GM18517 (cell line): Measurements from ENCODE around the gene KBTBD6.
"Not testable (repeated sequence)": the region's sequence is repeated elsewhere in the genome, so short reads cannot be mapped to it uniquely, and the experiment has no call there.

ENCODE experiments used
- ATAC-seq: cut with Tn5 transposase; IDR thresholded peaks from one replicate; pipeline ENCODE4 v1.9.1; 2021; ENCODE audit warnings: mild to moderate bottlenecking, moderate library complexity; ENCODE audit not compliant: unreplicated experiment

Gene KBTBD6

GRCh38 chr13:41136396-41137031 lies 3.9 kb upstream of the KBTBD6 start:
- ATAC-seq, result no peak

- ATAC-seq, result no peak
These were observed 1.3 kb upstream of the KBTBD6 start for GRCh38 chr13:41133951-41134350.

- ATAC-seq, result peak; percentile 5
These were observed 716 bp downstream of the KBTBD6 start for GRCh38 chr13:41131660-41132511.

- not testable (repeated sequence) for ATAC-seq
These were observed 1.4 kb downstream of the KBTBD6 start for GRCh38 chr13:41131189-41131588.

GRCh38 chr13:41130356-41130755 lies 2.2 kb downstream of the KBTBD6 start:
- no peak for ATAC-seq

- no peak for ATAC-seq
These were observed 4.9 kb downstream of the KBTBD6 start for GRCh38 chr13:41127701-41128100.

GRCh38 chr13:41122838-41123237 lies 9.8 kb downstream of the KBTBD6 start:
- ATAC-seq, result no peak

GRCh38 chr13:41117869-41118268 lies 14.7 kb downstream of the KBTBD6 start:
- no peak for ATAC-seq

GRCh38 chr13:41111454-41111853 lies 21.1 kb downstream of the KBTBD6 start:
- ATAC-seq, result no peak

GRCh38 chr13:41107584-41108014 lies 25.0 kb downstream of the KBTBD6 start:
- ATAC-seq, result no peak

GRCh38 chr13:41107104-41107571 lies 25.5 kb downstream of the KBTBD6 start:
- no peak for ATAC-seq

GRCh38 chr13:41099986-41100385 lies 32.6 kb downstream of the KBTBD6 start:
- no peak for ATAC-seq

- no peak for ATAC-seq
These were observed 33.8 kb downstream of the KBTBD6 start for GRCh38 chr13:41098761-41099160.

- ATAC-seq, result not testable (repeated sequence)
These were observed 36.9 kb downstream of the KBTBD6 start for GRCh38 chr13:41095681-41096080.

- no peak for ATAC-seq
These were observed 46.5 kb downstream of the KBTBD6 start for GRCh38 chr13:41085961-41086585.

- ATAC-seq, result no peak
These were observed 52.9 kb downstream of the KBTBD6 start for GRCh38 chr13:41079725-41080124.
